GM18517 (cell line): Measurements from ENCODE around the gene NISCH.
"Not testable (repeated sequence)": the region's sequence is repeated elsewhere in the genome, so short reads cannot be mapped to it uniquely, and the experiment has no call there.

ENCODE experiments used
- ATAC-seq: cut with Tn5 transposase; IDR thresholded peaks from one replicate; pipeline ENCODE4 v1.9.1; 2021; ENCODE audit warnings: mild to moderate bottlenecking, moderate library complexity; ENCODE audit not compliant: unreplicated experiment

NISCH gene

DNA sequence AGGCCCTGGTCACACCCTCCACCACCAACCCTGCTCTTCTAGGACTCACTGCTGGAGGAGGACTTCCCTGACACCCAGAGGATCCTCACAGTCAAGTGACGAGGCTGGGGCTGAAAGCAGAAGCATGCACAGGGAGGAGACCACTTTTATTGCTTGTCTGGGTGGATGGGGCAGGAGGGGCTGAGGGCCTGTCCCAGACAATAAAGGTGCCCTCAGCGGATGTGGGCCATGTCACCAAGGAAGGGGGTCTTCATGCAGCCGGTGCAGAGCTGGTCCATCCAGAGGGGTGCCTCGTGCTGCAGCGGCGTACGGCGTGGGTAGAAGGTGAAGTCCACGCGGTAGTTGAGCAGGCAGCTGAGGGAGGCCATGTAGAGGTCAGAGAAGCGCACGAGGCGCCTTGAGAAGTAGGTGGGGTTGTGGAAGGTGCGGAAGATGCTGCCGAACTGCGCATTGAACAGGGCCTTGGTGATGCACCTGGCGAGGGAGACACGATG lies 68.9 kb downstream of the NISCH start:
- ATAC-seq: no peak

DNA sequence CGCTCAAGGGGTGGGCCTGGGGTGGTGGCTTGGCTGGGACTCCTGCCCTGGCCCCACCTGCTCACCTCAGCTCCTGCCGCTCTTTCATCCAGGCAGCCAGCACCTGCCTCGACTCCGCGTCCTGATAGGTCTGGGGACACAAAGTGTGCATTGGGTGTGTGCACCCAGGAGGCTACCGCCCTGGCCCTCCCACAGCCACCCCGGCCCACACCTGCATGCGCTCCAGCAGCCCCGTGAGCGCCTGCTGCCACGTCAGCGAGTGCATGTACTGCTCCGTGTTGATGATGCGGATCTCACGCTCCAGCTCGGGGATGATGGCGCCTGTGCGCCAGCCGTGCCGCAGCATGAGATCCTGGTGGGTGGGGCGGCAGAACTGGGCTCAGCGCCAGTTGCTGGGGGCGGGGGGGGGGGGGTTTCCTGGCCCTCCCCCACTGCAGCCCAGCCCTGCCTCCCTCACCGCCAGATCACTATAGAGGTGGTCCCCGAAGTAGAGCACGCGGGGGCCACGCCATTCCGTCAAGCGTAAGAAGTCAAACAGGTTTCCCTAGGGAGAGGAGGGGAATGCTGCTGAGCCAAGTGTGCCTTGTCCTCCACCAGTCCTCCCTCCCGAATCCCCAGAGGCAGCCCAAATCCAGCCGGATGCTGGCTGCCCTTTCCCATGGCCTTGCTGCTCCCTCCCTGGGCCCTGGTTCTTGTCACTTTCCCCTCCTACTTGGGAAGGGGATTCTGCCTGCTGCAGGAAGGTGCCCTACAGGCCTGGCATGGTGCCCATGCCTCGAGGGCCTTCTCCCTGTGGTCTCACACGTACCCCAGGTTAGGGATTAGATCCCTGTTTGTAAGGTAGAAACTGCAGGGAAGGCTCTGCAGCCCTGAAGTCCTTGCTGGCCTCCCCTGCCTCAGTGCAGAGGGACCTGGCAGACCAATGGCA lies 69.6 kb downstream of the NISCH start:
- ATAC-seq: no peak

DNA sequence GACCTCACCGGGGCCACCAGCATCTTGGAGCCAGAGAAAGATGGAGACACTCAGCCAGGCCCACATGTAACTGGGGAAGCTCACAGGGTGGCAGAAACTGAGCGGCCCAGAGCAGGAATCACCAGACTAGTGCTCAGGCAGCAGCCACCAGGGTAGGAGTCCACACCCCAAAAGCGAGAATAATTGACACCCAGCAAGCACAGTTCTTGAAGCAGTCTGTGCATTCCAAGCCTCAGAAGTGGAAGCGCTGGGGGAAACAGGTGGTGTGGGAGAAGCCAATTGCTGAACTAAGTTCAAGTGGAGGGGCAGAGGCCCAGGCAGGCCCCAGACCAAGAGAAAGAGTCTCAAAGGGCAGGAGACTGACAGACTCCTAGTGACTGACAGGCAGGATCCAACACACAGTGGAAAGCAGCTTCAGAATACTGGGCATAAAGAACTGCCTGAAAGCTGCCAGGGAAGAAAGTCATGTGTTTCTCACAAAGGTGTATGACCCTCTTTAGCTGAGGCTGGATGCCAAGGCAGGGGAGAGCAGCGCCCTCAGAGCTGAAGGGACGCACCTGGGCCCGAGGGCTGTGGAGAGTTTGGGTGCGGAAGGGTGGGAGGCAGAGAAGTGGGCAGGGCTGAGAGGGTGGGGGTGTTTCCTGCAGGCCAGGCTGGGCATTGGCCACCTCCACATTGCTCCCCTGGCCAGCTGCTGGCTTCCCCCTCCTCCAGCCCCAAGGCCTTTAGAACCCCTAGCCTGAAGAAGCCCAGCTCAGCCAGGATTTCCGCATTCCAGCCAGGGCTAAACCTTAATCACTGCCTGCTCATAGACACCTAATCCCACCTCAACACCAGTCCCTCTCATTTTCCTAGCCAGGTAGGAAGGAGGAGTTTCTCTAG lies 70.5 kb downstream of the NISCH start:
- ATAC-seq: no peak

DNA sequence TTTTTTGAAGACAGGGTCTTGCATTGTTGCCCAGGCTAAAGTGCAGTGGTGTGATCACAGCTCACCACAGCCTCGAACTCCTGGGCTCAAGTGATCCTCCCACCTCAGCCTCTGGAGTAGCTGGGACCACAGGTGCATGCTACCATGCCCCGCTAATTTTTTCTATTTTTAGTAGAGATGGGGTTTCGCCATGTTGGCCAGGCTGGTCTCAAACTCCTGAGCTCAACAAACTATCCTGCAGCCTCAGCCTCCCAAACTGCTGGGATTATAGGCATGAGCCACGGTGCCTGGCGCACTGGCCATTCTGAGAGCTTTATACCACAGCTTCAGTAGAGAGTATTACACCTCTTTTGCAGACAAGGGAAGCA lies 71.3 kb downstream of the NISCH start:
- ATAC-seq: not testable (repeated sequence)

DNA sequence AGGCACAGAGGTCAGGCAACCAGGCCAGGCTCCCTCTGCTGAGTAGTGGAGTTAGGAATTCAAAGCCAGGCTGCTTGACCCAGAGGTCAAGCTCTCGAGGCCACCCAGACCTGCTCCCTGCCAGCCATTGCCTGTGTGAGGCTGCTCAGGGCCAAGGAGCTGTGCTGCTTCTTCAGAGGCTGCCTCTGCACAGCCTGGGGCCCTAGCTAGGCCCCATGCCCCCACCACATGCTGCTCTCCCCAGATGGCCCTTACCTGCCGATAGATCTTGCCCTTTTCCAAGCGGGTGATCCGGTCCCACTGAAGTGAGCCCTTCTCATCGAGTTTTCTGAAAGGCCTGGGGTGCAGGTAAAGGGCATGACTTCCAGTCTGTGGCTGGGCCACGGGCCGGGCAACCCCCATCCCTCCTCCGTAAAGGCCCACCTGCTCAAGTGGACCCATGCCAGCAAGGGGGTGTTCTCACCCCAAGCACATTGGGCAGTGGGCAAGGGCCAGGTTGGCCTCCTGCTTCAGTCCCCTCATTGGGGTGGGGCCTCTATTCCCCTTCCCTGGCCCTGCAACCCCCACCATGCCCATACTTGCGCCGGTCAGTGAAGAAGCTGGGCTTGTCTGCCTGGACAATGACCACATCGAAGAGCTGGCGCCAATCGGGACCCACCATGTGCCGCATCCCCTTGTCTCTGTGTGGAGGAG lies 71.8 kb downstream of the NISCH start:
- ATAC-seq: no peak

DNA sequence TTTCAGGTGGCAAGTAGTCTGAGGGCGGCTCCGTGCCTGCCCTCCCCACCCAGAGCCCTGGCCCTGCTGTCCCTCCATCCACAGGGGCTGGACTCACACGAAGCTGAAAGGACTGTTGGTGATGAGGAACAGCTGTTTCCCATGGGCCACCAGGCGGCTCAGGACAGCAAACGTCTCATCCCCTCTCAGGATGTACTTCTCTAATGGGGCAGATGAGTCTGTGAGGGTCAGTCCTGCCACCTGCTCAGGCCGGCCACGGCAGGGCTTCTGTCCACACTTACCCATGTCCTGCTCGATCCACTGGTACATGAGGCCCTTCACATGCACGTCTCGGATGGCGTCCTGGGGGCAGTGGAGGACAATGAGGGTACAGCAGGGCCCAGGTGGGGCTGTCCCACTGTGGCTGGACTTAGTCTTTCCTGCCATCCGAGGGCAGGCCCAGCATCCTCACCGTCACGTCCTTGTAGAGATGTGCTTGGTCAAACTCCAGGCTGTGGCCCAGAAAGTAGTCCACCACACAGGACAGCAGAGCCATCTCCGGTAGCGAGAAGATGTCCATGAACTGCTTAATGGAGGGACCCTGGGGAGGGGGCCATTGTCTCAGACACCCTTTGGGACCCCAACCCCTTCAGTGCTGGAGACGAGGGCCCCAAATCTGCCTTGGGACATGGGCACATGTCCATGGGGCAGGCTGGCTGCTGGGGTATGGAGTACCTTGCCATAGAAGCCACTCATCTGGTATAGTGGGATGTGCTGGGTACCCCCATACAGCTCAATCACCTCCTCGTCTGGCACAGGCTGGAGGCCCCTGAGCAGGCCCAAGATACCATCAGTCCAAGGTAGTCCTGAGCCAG lies 72.6 kb downstream of the NISCH start:
- no peak for ATAC-seq

DNA sequence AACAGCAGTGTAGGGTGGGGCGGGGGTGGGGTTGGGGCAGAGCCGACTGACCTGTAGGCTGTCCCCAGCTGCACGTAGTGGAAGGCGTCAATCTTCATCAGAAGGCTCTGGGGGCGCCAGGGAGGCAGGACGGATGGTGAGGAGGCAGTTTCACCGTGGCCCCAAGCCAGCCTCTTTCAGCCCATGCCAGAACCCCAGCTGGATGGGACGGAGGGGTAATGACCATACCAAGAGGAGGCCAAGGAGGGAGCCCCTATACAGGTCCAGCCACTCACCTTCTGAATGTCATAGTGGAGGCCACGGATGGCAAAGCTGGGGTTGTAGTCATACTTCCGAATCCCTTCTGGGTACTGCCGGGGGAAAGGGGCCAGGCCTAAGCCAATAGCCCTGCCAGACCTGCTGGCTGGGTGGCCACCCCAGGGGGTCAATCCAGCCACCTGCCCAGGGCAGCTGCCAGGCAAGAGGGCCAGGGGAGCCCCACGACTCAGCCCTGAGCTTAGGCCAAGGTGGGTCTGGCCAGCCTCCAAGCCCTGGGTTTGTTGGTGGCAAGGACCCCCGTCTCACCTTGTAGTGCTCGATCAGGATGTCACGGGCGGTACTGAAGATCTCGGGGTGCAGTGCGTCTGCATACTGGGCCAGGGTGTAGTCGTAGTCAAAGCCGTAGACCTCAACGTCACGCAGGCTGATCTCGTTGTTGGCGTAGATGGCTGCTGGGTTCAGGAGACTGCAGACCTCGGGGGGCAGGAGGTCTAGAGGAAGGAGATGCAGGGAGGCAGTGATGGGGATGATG lies 73.4 kb downstream of the NISCH start:
- ATAC-seq: no peak

DNA sequence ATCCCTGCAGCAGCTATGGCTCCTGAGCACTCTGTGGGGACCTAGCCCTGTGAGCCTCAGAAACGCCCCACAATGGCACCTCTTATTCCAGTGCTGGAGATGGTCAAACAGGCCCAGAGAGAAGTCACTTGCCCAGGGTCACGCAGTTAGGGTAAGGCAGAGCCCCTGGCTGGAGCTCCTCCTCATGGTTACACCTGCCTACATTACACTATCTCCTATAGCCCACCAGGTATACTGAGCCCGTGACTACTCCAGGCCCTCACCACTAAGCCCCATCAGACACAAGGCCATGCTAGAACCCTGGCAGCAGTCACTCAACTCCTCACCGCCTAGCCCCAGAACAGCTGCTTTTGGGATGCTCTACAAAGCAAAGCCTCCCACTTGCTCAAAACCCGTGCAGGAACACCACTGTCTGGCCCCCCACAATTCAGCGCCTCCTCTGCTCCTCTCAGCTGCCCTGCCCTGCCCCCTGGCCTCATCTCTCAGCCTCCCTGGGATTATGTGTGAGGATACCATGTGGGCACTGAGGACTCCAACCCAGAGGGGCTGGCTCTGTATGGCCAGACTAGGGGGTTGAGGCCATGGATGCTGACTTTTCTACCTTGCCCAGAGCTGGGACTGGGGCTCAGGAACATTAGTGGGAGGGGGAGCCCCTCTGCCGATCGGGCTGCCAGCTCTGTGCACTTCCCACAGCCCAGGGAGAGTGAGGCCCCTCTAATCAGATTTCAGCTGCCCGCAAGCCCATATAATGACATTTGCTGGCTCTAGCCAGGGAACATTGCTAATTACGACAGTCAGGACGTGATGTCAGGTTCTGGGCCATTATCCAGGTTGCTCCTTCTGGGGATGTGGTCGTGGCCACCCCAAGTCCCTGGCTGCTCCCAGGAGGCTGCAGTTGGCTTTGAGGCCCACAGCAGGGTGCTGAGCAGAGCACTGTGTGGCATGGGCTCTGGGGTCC lies 74.3 kb downstream of the NISCH start:
- ATAC-seq: no peak

DNA sequence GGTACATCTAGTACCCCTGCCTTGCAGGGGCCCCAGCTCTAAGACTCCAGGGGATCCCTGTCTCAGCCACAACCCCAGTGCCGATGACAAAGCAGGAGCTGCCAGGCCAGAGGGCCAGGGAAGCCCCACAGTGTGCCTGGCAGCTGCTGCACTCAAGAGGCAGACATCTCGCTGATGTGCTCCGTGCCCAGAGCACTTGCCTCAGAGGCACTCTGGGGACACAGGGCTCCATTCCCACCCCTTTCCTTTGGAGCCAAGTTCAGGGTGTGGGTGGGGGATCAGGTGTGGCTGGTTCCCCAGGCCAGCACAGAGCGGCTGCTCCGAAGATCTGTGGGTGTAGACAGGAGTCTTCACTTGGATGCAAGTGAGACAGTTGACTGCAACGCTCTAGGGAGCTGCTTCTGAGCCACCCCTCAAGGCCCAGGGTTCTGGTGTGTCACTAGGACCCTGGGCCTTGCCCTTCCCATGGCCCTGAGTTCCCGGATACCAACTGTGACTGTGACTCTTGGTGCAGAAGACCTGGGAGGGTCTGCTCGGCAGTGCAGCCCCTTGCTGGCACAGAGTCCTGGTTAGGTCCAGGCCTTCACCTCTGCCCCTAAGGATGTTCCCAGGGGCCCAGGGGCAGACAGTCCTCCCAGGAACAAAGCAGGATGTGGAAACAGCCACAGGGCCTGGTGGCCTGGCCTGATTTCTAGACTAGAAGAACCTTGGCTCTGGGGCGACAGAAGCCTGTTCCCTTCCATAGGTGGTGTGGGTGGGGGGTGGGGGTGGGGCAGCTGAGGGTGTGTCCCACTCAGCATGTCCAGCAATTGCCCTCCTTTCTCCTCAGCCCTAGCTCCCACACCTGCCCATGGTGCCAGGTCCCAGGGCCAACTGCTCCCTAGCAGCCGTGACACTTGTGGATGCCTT lies 75.8 kb downstream of the NISCH start:
- no peak for ATAC-seq

DNA sequence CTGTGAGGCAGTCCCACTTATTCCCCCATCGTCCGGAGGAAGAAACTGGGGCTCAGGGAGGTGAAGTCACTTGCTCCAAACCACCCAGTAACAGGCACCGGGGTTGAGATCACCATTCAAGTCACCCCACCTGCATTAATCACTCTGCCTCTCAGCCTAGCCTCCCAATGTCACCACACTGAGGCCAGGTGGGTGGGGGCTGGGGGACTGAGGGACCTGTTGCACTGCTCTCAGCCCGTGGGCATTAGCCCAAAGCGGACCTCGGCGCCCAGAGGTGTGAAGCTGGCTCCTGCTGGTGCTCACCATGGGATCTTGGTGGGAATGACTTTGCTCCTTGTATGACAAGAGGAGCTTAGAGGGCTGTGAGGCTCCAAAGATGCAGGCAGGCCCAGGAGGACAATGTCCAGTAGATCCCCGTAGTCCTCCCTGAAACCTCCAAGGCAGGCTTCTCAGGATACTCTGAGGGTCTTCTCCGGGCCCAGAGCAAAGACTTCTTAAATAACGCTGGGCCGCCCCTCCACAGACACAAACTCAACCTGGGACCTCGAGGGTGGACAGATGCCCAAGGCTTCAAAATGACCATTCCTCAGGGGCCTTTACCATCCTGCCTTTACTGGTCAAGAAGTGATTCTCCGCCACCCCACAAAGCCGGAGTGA lies 76.6 kb downstream of the NISCH start:
- ATAC-seq: no peak

DNA sequence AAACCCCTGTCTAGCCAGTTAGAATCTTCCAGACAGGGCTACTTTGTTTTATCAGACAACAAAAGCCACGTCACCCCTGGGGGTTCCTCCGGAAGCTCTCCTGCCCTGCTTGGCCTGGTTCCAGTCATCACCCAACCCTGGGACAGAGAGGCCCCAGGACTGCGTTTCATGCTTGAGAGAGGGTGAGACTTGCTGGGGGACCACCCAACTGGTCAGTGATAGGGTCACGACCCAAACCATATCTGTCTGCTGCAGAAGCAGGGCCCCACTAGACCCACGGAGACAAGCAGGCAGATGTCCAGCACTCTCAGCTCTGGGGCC lies 77.1 kb downstream of the NISCH start:
- no peak for ATAC-seq

DNA sequence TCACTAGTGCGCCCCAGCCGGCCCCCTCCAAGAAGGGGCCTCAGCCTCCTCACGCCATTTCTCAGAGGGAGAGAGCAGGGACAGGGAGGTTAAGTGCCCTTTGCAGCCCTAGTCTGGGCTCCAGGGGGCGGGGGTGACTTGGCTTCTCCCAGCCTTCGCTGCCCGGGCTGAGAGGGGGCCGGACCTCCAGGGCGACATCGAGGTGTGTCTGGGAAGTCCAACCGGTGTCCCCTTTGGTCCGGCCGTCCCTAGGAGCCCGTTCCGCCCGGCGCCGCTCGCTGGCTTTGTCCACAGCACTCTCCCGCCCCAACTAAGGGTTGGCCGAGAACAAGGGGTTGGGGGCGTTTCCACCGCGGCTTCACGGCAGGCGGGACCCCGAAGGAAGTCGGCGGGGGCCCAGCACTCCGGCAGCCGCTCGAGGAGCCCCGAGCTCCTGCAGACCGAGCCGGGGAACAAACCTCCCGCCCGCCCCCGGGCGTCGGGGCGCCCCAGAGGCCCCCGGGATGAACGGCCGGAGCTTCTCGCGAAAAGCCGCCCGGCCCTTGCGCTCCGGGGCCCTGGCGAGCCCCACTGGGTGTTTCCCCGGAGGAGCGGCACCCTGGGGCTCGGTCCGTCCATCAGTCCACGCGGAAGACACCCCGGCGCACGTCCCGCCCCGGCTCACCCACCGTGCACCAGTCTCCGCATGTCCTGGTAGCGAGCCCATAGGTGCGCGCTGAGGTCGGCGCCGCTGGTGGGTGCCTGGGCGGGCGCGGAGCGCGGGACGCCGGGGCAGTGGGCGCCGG lies 77.6 kb downstream of the NISCH start:
- no peak for ATAC-seq

DNA sequence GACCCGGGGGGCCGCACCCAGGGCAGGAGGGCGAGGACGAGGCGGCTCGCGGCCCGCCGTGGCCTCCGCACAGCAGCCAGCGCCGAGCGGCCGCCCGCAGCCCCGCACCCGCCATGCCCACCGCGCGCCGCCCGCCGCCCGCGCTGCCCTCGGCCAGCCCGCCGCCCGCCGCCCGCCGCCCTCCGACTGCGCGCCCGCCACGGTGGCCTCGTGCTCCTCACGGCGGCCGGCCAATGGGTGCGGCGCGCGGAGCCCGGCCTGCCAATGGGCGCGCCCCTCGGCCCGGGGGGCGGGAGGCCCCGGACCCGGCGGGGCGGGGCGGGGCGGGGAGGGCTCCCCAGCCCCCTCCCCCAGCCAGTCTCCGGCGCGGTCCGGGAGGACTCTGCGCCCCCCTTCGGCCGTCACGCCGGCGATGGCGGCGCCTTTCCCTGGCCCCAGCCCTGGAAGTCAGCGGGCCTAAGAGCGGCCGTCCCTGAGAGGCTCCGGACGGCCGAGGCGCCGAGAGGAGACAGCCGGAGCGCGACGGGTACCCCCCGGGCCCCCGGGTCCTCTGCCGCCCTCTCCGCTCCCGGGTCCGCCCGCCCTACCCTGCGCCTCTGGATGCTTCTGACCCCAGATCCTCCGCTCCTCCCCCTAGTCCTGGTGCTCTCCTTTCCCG lies 78.3 kb downstream of the NISCH start, which contains the start of gene NT5DC2:
Gene NT5DC2 (minus strand): TSS at position 235 of the 658 bp plus-strand sequence. CDS start 120 bp downstream, at position 115.
- ATAC-seq: no peak

DNA sequence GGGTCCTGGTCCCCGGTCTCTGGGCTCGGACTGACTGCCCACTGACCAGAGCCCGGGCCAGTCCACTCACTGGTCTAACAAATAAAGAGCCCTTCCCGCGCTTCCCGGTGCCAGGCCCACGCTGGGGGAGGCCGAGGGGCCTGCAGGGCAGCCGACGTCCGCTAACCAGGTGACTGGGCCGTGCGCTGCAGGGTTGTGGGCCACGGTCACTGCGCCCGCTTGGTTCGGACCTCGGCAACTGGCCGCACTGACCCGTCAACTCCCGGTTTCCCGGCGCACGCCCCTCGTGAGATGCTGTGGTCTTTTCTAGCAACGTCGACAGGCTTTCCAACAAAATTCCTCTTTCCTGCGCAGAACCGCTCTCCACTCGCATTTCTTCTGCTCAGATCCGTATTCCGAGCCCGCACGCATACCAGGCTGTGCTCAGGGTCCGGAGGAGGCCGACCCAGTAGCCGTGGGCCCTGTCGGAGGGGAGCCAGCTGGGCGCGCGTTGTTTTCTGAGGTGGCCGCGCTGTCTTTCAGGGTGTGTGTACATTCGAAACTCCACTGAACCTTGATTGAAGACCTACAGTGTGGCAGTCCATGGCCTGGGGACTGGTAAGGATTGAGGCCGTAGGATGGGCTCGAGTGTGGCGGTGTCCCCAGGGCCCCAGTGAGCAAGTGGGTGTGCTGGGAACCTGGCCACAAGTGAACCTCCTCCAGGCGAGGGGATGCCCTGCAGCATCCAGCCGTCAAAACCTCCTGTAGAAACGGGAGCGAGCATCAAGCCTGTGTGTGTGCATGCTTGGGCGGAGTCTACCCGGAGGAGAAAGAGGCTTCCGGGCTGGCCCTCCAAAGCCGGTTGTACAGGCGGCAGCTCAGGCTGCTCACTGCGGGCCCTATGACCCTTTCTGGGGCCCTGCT lies 79.1 kb downstream of the NISCH start:
- ATAC-seq: no peak
